NOMO-1 treated with DMSO at 0.1 percent for 48 hours (cell line): ENCODE results near the gene CXCL1.
A peak's percentile ranks its signal among the peaks of the same experiment; 100 is the strongest.

Source experiments
- DNase-seq: peaks from one replicate; lab custom pipeline; 2025; ENCODE audit not compliant: unreplicated experiment; lab: John Stamatoyannopoulos, UW

The CXCL1 gene

DNA sequence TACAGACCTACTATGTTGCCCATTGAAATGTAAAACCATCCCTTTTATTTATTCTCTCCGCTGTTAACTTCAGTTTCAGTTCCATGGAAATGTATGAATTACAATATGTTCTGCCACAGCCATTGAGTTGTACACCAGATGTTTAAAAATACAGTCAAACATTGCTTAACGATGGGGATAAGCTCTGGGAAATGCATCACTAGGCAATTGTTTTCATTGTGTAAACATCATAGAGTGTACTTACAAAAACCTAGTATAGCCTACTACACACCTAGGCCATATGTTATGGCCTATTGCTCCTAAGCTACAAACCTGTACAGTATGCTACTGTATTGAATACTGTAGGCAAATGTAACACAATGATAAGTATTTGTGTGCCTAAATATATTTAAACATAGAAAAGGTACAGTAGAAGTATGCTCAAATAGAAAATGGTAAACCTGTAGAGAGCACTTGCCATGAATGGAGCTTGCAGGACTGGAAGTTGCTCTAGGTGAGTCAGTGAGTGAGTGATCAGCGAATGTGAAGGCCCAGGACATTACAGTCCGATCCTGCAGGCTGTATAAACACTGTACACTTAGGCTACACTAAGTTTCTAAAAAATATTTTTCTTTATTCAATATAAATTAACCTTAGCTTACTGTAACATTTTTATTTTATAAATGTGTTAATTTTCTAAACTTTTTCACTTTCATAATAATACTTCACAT, 18.8 kb upstream of the CXCL1 start:
- no peak for DNase-seq

GRCh38 chr4:73851293-73851692, 17.9 kb upstream of the CXCL1 start:
- DNase-seq, result no peak

DNA sequence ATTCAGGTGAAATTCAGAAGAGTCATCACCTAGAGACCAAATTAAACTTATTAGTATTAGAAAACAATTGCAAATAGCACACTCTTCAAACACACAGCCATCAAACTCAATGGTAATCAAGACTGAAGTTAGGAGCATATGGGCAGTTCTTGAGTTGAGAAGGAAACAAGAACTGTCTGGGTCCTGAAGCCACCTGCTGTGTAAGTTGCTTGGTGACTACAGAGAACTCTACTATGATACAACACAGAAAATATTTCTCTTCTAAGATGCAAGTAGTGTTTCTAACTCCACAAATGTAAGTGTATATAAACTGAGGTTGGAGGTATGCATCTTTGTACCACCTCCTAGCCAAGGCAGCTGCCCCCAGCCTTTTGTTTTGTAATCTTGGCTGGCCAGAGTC, 16.4 kb upstream of the CXCL1 start:
- DNase-seq, result no peak

DNA sequence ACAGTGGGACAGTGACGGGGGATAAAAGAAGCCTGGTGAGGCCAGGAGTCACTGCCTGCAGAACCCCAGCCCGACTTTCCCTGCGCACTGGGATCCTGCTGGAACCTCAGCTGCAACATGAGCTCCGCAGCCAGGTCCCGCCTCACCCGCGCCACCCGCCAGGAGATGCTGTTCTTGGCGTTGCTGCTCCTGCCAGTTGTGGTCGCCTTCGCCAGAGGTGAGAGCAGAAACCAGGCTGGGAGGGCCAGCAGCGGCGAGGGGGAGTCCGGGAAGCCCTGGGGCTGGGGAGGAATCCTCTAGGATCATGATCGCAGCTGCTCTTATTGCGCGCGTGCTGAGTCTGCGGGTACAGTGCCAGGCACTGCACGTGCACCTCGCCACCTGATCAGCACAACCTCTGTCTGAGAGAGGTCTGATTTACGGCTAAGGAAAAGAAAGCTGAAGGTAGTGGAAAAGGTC, 15.9 kb upstream of the CXCL1 start, which contains the start of gene PF4V1:
Gene PF4V1, plus strand, starts transcription at position 51 of the 459 bp plus-strand sequence. Its CDS starts 67 bp downstream, at position 118.
- no peak for DNase-seq

DNA sequence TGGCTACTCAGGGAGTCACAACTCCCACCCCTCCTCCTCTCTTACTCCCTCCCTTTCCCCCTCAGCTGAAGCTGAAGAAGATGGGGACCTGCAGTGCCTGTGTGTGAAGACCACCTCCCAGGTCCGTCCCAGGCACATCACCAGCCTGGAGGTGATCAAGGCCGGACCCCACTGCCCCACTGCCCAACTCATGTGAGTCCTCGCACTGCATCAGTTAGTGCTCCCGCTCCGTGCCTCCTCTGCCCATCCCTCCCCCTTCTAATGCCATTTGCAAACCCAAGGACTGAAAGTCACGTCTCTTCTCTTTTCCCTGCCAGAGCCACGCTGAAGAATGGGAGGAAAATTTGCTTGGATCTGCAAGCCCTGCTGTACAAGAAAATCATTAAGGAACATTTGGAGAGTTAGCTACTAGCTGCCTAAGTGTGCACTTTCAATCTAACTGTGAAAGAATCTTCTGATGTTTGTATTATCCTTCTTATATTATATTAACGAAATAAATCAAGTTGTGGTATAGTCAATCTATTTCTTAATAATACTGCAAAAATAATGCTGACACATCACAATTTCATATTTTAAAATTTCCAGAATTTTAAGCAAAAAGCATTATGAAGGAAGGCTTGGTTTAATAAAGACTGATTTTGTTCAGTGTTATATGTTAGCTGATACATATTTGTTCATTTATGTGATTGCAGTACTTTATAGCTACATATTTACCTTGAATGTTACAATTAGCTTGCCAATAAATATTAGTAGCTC, 15.3 kb upstream of the CXCL1 start:
- DNase-seq, result no peak

- DNase-seq, result no peak
Measured at GRCh38 chr4:73855406-73855805, 13.8 kb upstream of the CXCL1 start.

DNA sequence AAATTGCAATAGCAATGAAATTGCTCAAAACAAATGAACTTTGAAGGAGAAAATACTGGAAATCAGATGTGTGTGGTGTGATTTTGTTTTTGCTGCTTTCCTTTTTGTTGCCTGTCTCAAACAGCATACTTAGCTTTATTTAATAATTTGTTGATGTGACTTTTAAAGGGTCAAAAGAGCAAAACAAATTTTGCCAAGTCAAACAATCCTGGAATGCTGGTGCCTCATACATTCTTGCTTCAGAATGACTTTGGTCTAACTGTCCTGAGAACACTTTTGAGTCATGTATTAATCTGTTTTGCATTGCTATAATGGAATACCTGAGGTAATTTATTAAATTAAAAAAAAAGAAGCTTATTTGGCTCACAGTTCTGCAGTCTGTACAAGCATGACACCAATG, 12.7 kb upstream of the CXCL1 start:
- no peak for DNase-seq

- DNase-seq, result no peak
Measured at GRCh38 chr4:73859614-73860088, 9.5 kb upstream of the CXCL1 start.

GRCh38 chr4:73860181-73860580, 9.0 kb upstream of the CXCL1 start:
- no peak for DNase-seq

GRCh38 chr4:73860917-73861316, 8.3 kb upstream of the CXCL1 start:
- DNase-seq, result no peak

GRCh38 chr4:73862322-73862721, 6.9 kb upstream of the CXCL1 start:
- no peak for DNase-seq

DNA sequence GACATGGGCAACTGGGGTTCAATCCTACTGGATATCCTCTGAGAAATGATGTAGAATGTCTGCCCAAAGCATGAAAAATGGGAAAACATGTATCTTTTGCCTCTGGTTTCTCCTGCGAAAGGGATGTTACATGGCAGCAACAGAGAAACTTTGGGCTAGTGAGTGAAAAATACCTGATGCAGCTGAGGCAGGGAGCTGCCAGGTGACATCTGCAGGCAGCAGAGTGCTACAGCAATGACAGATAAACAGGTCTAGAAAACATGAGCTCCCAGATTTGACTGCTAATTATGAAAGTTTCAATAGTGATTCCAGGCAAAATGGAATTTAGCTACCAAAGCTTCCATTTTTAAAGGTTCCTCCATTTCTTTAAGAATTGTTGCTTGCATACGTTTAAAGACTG, 4.8 kb upstream of the CXCL1 start:
- no peak for DNase-seq

DNA sequence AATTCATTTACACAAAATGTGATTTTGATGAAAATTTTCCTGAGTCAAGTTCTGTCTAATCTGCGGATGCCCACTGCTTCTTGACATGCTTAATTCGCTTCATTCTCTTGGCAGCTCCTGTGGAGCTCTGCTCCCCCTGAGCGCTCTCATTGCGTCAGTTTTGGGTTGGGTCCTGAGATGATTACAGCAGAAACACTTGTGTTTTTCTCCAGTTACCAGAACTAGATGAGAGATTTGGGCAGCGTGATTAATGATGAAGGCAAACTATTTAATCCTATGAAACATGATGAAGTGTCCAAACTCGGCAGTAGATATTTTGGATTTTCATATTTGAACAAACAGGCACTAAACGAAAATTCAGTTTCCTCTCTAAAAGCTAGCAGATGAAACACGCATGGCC, 4.2 kb upstream of the CXCL1 start:
- DNase-seq, result no peak

DNA sequence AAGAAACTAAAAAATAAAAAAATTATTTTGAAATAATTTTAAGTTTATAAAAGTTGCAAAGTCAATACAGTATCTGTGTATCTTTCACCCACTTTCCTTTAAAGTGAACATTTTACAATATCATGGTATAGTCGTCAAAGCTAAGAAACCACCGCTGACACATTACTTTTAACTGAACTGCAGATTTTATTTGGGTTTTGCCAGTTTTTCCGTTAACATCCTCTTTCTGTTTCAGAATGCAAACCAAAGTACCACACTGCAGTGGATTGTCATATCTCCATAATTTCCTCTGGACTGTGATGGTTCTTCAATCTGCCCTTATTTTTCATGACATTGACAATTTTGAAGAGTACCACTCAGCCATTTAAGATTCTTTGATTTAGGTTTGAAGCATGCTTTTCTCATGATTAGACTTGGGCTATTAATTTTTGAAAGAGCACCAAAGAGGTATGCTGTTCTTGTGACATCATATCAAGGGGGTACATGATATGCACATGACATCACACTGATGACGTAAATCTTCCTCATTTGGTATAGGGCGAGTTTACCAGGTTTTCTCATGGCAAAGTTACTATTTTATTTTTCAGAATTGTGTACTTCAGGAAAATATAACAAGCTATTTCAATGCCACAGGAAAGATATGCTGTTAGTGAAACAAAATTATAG, 3.6 kb upstream of the CXCL1 start:
- peak; percentile 5 for DNase-seq

DNA sequence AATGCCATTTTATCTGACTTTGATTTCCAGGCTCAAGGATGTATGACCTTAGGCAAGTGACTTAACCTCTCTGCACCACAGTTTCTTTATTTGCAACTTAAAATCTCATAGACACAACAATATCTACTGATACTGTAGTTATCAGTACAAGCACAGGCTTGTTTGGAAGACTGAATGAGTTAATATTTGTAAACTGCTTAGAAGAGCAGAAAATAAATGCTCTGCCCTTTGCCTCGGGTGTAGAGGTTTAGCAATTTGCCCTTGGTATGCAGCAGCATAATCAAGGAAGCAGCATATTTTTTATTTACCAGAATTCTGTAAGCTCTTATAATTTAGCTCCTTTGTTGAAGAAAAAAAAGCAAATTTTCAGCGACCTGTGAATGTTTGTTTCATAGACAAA, 2.9 kb upstream of the CXCL1 start:
- DNase-seq, result no peak

DNA sequence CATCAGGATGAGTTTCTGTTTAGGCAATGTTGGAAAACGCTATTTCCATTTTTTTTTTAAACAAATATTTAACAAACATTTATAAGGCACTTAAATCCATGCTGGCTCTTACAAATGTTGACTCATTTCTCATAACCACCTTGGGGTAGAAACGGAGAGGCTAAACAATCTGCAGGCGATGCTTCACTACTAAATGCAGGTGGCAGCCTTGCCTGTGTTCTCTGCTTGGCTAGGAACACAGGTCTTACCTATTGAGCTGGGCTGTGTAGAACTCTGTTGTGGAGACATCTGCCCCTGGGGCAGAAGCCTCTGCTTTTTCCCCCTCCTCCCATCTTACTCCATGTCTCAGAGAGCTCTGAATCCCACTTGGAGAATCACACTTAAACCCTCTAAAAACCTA, 1.4 kb upstream of the CXCL1 start:
- no peak for DNase-seq

GRCh38 chr4:73868206-73869129, 725 bp upstream of the CXCL1 start:
- DNase-seq, result no peak

DNA sequence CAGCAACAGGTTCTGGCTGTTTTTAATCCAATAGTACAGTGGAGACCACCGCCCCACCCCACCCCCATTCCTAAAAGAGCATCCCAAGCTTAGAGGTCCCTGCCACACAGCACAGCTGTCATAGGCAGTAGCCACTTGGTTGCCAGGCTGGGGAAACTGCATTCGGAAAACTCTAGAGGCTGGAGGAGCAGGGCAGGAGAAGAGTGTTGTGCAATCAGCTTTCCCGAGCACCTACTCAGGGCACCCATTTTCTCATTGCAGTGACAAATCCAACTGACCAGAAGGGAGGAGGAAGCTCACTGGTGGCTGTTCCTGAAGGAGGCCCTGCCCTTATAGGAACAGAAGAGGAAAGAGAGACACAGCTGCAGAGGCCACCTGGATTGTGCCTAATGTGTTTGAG, 1.1 kb downstream of the CXCL1 start:
- no peak for DNase-seq

- DNase-seq, result no peak
Measured at GRCh38 chr4:73870768-73871167, 1.6 kb downstream of the CXCL1 start.

- no peak for DNase-seq
Measured at GRCh38 chr4:73871511-73872310, 2.5 kb downstream of the CXCL1 start.
